Mesenteric fat pad (tissue), 1 donor: ENCODE data around the gene RRAS2. TPM values are rescaled to one million over a fixed set of nuclear protein-coding genes. Genes with fewer than 3 reads are reported as not detected.
"Not testable (repeated sequence)": the region's sequence is repeated elsewhere in the genome, so short reads cannot be mapped to it uniquely, and the experiment has no call there.

Experiments used
- DNase-seq: peaks from one replicate; pipeline ENCODE4 v3.0.0-alpha.2; 2020; ENCODE audit warnings: low spot score
- total RNA-seq: library from RNA; stranded (reverse); fragmentation: NEBNext Ultra II Directional; extraction: Animal tissue kit (Norgen Biotek cat#: 25700); gene quantifications from one replicate; pipeline ENCODE4 v1.2.1, GENCODE V29; 2021
- donor health status: DM: yes; HTN: yes; CAD: no.

Gene RRAS2
- total RNA-seq, 1 donor from 2014 or later: 72.7 TPM

DNA sequence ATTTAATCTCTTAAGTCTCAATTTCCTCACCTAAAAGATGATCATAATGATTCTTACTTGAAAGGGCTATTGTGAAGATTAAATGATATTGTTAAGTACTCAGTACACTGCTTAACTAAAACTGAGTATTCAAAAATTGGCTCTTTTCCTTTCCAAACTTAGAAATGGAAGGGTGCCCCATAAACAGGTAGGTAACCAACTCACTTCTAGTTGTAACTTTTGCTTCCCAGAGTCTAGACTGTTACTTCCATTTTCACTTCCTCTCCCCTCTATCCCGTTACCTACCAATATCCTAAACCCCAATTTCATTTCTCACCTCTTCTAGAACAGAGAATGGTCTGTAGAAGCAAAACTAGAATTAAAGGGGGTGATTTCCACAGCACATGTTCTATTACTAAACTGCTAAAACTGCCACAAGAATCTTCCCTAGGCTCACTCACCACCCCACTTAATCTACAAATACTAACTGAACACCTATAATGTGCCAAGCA is 50.0 kb downstream of the RRAS2 start:
- DNase-seq: no peak

DNA sequence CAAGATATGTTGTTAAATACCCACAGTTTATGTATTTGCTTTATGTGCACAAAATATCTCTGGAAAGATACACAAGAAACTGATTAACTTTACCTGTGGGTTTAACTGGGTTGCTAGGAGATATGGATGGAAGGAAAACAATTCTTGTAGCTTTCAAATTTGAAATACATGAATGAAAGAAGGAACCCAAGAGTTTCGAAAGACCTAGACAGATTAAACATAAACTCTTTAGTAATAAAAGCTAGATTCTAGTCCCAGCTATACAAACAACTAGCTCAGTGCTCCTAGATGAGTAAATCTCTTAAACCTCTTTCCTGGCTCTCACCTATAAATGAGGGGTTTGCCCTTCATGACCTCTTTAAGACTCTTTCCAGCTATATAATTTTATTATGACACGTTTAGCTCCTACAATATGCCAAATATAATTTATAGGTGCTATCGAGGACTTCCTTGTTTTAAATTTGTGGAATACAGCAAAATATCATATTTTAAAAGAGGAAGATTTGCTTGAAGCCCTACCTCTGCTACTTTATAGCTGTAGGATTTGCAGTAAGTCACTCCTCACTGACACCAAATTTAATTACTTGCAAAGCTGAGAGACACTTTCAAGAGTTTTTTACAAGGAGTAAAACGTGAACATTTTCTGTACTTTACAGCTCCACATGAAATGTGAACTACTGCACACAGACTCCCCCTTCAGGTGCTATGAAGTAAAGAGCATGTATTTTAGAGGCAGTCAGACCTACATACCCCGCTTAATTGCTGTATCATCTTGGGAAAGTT is 50.7 kb downstream of the RRAS2 start:
- no peak for DNase-seq

DNA sequence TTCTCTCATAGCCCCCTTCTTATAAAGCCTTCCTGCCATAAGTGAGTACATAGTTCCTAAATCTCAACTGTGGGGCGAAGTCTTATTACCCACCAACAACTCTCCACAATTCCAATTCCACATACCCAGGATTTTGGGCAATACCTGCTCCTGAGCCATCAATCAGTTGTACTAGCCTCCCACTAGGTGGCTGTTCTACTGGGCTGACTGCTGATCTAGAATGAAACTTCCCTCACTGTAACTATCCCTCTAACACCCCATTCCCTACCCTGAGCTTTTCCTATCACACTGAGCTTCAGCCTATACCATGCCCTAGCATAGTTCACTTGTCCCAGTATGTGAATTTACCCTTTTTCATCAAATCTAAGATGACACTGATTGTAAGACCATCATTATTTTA is 52.5 kb downstream of the RRAS2 start:
- no peak for DNase-seq

DNA sequence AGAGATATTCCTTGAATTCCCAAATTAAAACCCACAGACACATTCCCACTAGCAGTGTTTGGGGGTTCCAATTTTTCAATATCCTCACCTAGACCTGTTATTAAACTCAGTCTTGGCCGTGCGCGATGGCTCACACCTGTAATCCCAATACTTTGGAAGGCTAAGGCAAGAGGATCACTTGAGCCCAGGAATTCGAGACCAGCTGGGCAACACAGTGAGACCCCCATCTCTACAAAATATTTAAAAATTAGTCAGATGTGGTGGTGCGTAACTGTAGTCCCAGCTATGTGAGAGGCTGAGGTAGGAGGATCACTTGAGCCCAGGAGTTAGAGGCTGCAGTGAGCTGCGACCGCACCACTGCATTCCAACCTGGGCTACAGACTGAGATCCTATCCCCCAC is 53.3 kb downstream of the RRAS2 start:
- DNase-seq: no peak

DNA sequence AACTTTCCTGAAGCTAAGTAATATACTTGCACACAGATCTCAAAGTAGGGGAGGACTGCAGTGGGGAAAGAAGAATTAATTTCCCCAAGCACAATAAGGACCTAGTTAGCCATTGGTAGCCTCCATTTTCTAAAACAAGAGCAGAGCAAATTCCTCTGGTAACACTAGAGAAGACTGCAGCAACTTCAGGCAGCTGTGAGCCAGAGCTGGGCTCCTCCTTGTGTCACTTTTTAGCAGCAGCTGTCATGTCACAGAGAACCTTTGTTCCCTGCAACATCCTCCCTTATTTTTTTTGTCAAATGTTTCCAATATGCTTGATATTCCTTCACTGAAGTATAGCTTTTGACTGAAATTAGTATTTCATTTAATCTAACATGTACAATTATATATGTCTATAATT is 54.4 kb downstream of the RRAS2 start:
- DNase-seq: no peak

DNA sequence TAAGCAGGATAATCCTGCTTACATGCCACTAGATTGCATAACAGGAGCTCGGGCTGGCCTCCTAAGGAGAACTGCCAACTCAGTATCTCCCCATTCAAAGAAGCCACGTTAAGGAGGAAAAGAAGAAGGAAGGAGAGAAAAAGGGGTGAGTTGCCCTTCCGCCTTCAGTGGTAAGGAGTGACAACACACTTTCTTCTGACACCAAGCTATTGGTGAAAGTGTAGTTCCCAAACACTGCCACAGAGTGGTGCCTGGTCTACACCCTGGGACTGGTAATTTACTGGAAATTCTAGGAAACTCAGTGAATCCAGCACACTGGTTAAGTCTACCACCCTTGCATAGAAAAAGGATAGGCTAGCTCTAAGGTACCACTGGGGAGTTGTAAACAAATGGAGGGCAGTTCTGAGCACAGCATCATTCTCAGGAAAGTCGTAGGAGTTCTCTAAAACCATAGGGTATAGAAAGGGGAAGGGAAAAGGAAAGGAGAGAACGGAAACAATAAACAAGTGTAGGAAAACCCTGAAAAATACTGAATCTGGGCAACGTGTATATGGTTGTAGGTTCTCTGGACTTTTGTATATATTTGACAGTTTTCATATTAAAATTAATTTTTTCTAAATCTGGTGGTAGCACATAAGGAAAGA is 58.2 kb downstream of the RRAS2 start:
- no peak for DNase-seq

DNA sequence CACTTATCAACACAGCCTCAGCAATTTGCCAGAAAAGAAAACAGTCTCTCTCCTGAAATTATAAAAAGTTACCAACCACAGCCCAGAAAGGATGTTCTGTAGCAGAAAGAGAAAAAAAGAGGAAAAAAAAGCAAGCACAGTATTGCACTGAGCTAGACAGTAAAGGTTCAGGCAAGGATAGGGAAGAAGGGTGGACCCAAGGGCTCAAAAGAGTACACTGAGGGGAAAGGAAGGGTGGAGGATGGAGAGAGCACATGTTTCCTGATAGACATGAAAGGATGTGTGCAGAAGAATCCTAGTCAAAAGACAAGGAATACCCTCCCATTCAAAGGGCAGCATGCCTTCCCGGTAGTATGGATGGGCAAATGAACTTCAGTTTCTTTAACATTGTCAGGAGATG is 59.1 kb downstream of the RRAS2 start:
- no peak for DNase-seq

DNA sequence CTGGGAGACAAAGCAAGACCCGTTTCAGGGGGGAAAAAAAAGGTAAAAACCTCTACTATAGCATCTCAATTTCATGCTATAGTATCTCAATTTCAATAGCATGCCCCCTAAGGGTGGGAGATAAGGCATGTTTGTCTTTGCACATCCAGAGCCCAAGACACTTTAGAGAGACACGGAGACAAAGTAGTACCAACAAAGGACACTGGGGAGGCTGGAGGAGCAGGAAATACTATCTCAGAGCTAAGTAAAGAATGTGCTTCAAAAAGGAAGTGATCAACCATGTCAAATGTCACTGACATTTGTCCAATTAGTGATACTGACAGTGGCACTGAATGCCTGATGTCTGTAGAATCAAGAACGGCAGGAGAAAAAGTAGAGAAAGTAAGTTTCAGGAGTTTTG is 68.6 kb downstream of the RRAS2 start:
- no peak for DNase-seq

DNA sequence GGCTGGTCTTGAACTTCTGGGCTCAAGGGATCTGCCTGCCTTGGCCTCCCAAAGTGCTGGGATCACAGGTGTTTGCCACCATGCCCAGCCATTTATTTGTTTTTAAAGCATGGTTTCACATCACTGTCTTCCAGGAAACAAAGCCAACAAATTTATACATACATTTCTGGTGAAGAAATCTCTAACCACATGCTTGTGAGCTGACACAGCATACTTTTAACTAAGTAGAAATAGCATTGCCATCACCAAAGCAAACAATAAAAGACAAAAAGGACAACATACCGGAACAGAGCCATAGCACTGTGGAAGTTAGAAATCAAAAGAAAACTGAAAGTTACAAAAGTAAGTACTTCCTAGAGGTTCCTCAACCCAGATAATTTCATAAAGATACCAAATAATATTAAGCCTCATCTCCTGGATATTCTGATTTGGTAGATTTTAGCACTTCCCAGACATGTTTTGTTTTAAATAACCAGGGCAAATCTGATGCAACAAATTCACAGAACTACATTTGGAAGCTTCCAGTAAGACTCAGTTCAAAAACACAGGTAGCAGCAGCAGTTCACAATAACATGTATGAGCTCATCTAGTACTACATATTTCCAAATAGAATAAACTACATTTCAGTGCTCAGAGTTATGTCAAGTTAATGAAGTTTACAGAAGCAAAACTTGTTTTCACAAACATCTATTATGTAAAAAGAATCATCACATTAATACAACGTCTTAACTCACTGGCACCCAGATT is 70.6 kb downstream of the RRAS2 start:
- DNase-seq: no peak

DNA sequence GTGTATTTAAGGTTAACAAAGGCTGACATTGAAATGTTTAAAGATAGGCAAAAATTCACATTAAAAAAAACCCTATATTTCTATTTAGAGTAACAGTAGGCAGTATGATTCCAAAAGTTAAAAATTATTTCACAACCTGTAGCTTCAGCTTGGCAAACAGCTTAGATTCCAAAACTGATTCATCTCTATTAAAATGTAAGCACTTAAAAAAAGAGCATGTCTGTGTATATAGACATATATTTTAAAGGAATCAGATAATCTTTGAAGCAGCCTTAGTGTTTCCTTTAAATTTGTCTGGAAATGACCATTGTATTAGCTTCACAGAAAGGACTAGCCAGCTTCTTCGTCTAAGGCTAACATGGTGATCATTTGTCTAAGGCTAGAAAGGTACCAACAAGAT is 80.1 kb downstream of the RRAS2 start:
- not testable (repeated sequence) for DNase-seq

DNA sequence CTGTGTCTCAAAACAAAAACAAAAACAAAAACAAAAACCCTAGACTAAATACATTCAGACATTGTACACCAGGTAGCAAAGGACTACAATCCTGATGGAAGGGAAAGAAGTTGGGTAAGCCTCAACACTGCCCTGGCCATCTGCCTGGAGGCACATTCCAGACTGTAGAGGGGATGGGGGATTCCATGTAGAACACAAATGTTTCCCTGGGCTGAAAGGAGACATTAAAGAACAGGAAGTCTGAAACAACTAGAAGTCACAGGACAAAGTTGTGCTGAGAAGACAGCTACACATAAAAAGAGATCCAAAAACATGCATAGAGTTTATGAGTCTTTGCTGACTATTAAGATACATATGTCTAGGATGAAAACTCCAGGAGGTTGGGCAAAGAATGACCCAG is 83.9 kb downstream of the RRAS2 start:
- DNase-seq: no peak

DNA sequence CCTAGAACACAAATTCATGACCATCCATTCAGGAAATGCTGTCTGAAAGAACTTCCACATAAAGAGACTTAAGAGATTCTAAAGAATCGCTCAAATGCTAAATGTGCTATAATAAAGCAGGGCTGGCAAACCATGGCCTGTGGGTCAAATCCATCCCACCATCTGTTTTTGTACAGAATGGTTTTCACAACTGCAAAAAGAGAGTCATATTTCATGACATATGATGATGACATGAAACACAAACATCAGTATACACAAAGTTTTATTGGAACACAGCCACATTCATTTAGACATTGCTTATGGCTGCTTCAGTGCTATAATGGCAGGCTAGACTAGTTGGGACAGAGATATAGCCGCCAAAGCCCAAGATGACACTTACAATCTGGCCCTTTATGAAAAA is 85.1 kb downstream of the RRAS2 start:
- DNase-seq: no peak

DNA sequence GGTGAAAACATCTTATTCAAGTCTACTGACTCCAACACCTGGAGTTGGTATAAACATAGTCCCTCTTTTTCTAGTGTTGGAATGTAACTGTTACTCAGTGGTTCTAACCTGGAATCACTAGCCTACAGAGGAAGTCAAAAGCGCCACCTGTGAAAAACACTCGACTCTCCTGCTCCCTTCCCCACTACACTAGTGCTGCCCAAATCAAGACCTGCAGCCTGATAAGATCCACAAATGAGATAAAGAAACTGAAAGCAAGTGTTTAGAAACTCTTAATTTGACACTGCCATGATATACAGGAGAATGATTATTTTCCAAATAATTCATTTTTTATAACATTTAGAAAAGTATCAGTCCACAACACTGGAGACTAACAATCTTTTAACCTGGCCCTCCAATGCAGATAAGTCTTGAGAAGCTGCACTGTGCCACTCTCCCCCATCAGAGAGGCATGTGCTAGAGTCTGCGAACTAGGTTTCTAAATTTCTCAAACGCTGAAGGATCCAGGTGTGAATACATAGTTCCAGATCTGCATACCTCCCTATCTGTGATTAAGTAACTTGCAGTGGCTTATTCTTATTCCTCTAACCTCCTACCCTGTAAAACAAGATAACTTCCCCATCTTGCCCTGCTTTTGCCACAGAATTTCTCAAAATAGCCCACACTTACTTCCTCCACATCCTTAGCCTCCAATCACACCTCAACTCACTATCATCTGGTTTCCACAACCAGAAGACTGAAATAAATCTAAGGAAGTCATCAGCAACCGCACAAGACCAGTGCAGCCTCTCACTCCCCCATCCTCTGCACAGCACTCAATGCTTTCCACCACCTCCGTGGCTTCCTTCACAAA is 88.1 kb downstream of the RRAS2 start:
- DNase-seq: no peak

DNA sequence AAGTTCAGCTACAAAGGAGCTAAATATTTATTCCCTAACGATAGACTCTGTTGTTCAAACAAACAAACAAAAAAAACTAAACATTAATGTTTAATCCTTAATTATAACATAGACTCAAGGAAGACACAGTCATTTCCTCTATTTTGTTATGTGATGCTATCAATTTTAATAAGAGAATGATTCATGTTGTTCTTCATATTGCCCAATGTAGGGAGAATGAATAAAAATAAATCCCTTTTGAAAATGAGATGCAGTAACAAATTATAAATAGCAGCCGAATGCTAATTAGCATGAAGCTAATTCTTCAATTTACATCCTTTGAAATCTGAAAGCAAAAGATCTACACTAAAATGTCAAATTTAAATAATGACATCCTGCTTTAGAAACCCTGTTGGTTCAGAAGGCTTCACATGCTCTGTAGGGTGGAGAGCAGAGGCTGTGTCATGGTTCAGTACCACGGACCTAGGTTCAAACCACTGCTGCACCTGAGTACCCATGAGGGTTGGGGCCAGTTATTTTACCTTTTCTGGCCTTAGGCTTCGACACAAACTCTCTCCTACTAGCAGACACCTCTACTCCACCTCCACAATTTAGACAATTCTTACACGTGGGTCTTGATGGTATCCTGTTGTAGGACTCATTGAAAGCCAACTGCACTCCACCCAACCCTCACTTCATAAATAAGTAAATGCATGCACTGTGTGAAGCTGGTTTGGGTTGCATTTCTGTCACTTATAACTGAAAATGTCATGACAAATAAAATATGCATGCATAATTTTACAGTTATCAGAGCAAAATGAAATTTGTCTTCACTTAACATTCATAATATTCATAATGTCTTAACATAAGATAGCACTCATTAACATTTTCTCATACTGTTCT is 89.0 kb downstream of the RRAS2 start:
- no peak for DNase-seq

DNA sequence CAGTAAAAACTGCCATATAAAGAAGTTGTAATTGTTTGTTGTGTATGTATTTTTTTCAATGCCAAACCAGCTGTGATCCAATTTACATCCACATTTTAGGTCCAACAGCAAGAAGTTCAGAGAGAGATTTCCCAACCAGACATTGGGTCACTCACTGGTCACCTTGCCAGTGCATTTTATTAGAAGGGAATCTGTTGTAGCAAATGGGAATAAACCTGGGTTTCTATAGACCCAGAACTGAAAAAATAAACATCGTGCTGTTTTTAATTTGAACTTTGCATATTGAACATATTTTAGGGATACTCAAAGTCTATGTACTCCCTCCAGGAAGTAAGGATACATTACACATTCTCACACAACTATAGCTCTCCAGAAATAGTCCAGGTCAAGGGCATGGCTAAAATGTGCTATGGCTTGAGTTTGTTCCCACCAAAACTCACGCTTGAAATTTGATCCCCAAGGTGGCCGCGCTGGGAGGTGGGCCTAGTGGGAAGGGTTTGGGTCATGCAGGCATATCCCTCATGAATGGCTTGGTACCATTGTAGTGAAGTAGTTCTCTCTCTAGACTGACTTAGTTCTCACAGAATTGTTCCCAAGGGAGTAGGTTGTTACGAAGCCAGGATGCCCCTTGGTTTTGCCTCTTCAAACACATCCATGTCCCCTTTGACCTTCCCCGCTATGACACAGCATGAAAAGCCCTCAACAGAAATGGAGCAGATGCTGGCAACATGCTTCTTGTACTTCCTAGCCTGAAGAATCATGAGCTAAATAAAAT is 90.9 kb downstream of the RRAS2 start:
- DNase-seq: no peak

DNA sequence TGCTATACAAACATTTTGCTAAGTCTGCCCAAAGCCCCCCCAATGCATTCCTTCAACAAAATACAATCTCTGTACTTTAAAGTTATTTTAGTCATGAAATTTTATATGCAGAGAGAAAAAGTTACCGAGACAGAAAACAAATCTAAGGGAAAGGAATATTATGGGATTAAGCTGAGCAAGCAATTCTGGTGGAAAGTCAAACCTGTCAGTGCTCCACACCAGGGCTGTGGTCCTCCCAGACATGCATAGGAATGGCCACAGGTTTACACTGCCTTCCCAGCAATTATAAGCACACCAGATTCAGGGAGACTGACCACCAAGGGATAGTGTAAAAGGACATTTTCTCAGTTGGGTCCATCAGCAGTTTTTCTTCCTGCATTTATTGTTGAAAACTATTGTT is 92.4 kb downstream of the RRAS2 start:
- DNase-seq: no peak

DNA sequence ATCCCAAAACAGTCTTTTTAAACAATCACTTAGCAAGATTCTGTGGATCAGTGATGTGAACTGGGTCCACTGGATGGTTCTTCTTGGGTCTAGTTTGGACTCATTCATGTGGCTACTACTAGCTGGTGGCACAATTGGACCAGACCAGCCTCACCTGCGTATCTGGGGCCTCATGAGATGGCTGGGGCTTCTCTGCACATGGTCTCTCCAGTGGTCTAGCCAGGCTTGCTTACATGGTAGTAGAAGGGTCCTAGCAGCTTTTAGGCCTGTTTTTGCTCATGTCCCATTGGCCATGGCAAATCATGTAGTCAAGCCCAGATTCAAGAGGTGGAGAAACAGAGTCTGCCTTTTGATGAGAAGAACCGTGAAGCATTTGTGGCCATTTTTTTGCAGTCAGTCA is 94.0 kb downstream of the RRAS2 start:
- DNase-seq: no peak

DNA sequence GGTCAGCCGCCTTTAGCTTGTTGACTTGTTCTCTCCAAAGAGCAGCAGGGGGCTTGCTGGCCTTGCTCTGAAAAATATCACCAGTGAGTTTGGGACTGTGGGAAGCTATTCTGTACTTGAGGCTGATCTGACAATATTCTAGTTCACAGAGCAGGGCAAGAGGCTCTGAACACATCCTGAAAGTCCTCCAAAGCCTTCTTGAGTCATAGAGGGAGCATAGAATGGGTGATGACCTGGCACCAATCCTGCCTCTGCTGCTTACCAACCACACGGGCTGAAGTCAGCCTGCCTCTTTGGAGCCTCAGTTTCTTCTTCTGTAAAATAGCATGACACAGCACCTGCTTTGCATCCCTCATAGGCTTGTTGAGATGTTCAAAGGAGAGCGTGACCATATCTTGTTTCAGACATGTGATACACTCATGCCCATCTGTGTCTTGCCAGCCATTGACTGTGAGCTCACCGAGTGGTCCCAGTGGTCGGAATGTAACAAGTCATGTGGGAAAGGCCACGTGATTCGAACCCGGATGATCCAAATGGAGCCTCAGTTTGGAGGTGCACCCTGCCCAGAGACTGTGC is 96.6 kb downstream of the RRAS2 start:
- no peak for DNase-seq

DNA sequence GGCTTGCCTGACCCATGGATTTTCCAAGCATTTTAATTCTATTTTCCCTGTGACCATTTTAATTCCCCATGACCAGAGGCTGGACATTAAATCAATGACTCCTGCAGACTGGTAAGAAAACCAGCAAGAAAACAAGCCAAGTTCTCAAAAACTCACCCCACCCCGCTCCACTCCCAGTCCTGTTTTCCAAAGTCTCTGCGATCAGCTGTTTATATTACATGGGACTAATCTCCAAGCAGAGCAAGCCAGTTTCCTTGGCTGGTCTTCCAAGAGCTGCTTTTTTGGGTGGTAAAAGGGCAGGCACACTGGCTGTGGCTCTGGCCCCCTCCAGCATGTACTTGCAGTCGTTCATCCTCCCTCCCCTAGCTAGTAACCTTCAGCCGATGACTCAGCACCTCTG is 97.9 kb downstream of the RRAS2 start:
- no peak for DNase-seq
